GM19099 (cell line): Measurements from ENCODE around the gene ERVH48-1.

Experiments
- POLR2A ChIP-seq: IDR thresholded peaks from 3 replicates; pipeline ENCODE4 v1.6.1; 2011; ENCODE audit warnings: low read depth; ENCODE audit not compliant: insufficient read length; ENCODE audit errors: extremely low read depth

ERVH48-1 gene

GRCh38 chr21:42892931-42893755 lies 32.3 kb downstream of the ERVH48-1 start, which contains the start of gene NDUFV3:
TSS of gene NDUFV3 (plus strand) at chr21:42893309. CDS start at chr21:42893334, 25 bp downstream.
- peak; percentile 94 for TF ChIP-seq POLR2A

GRCh38 chr21:42892582-42892930 lies 32.9 kb downstream of the ERVH48-1 start:
- TF ChIP-seq POLR2A, result no peak

- no peak for TF ChIP-seq POLR2A
Observed at GRCh38 chr21:42887326-42887725, 38.1 kb downstream of the ERVH48-1 start.

- TF ChIP-seq POLR2A, result no peak
Observed at GRCh38 chr21:42883921-42884320, 41.5 kb downstream of the ERVH48-1 start.

- no peak for TF ChIP-seq POLR2A
Observed at GRCh38 chr21:42880352-42880751, 45.1 kb downstream of the ERVH48-1 start.

GRCh38 chr21:42878993-42879787 lies 46.2 kb downstream of the ERVH48-1 start, which contains the start of gene WDR4:
TSS of gene WDR4 (minus strand) at chr21:42879539. CDS start at chr21:42879495, 44 bp downstream.
- peak; percentile 97 for TF ChIP-seq POLR2A

GRCh38 chr21:42878678-42878992 lies 46.8 kb downstream of the ERVH48-1 start:
- TF ChIP-seq POLR2A, result no peak

- TF ChIP-seq POLR2A, result no peak
Observed at GRCh38 chr21:42873096-42873495, 52.3 kb downstream of the ERVH48-1 start.

- TF ChIP-seq POLR2A, result no peak
Observed at GRCh38 chr21:42868196-42868595, 57.2 kb downstream of the ERVH48-1 start.
